Neural cell (in vitro differentiated cells): ENCODE data around the gene MREG.

Source experiments
- CTCF ChIP-seq: fragments of 450-650 bp; IDR thresholded peaks from 2 replicates; pipeline ENCODE4 v1.5.1; 2014; ENCODE audit warnings: antibody characterized with exemption, mild to moderate bottlenecking, moderate library complexity; ENCODE audit not compliant: poor library complexity, severe bottlenecking
- EP300 ChIP-seq: fragments of 450-650 bp; conservative IDR thresholded peaks from 2 replicates; pipeline ENCODE4 v1.6.1; 2014; ENCODE audit warnings: antibody characterized with exemption, mild to moderate bottlenecking, moderate library complexity; ENCODE audit not compliant: poor library complexity, severe bottlenecking
- EZH2 ChIP-seq: fragments of 200-600, 300-800 bp; shearing (Covaris generic), sonication (generic); IDR thresholded peaks from 2 replicates; pipeline ENCODE4 v1.6.1; 2014; ENCODE audit warnings: antibody characterized with exemption, low read length, borderline replicate concordance, mild to moderate bottlenecking; ENCODE audit not compliant: insufficient read depth, poor library complexity, severe bottlenecking
- MXI1 ChIP-seq: fragments of 450-650 bp; conservative IDR thresholded peaks from 2 replicates; pipeline ENCODE4 v1.6.1; 2014; ENCODE audit warnings: antibody characterized with exemption, mild to moderate bottlenecking; ENCODE audit not compliant: poor library complexity, severe bottlenecking
- RAD21 ChIP-seq: fragments of 450-650 bp; conservative IDR thresholded peaks from 2 replicates; pipeline ENCODE4 v1.6.1; 2014; ENCODE audit warnings: antibody characterized with exemption, mild to moderate bottlenecking, moderate library complexity
- TAF1 ChIP-seq: IDR thresholded peaks from 2 replicates; pipeline ENCODE4 v1.6.1; 2012; ENCODE audit warnings: low read depth
- TF ChIP-seq, protein P1 (sequence below): IDR thresholded peaks from 2 replicates; pipeline ENCODE4 v1.6.1; 2012; ENCODE audit warnings: borderline replicate concordance

GRCh38 chr2:216021768-216022565 lies 8.6 kb upstream of the MREG start:
- TF ChIP-seq CTCF: no peak
- TF ChIP-seq, protein P1, sequence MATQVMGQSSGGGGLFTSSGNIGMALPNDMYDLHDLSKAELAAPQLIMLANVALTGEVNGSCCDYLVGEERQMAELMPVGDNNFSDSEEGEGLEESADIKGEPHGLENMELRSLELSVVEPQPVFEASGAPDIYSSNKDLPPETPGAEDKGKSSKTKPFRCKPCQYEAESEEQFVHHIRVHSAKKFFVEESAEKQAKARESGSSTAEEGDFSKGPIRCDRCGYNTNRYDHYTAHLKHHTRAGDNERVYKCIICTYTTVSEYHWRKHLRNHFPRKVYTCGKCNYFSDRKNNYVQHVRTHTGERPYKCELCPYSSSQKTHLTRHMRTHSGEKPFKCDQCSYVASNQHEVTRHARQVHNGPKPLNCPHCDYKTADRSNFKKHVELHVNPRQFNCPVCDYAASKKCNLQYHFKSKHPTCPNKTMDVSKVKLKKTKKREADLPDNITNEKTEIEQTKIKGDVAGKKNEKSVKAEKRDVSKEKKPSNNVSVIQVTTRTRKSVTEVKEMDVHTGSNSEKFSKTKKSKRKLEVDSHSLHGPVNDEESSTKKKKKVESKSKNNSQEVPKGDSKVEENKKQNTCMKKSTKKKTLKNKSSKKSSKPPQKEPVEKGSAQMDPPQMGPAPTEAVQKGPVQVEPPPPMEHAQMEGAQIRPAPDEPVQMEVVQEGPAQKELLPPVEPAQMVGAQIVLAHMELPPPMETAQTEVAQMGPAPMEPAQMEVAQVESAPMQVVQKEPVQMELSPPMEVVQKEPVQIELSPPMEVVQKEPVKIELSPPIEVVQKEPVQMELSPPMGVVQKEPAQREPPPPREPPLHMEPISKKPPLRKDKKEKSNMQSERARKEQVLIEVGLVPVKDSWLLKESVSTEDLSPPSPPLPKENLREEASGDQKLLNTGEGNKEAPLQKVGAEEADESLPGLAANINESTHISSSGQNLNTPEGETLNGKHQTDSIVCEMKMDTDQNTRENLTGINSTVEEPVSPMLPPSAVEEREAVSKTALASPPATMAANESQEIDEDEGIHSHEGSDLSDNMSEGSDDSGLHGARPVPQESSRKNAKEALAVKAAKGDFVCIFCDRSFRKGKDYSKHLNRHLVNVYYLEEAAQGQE: no peak
- no peak for TF ChIP-seq EP300
- no peak for TF ChIP-seq RAD21
- TF ChIP-seq MXI1: no peak
- TF ChIP-seq TAF1: no peak
- no peak for TF ChIP-seq EZH2
